ENCODE measurements around the gene CTSA.

CTSA gene

GRCh38 chr20:45853484-45853883 lies 37.7 kb upstream of the CTSA start:
- Histone ChIP-seq H3K4me1 (no peaks in the 10 kb centered on the region), H3K4me3 (ENCODE audit: low read depth, low read length) (no peak overlapping the region), H3K9me3 (no peaks in the 10 kb centered on the region), H3K36me3 (peaks cover 1% of the 10 kb centered on the region; the same call in 1 of the 2 replicates), H3K27me3 (no peaks in the 10 kb centered on the region)
- no peak for DNase-seq
- no peak for TF ChIP-seq CTCF (IDR thresholded peaks at IDR 0.05; ENCODE audit: low read depth, low read length)

GRCh38 chr20:45857114-45857881 lies 33.8 kb upstream of the CTSA start, which contains the start of the genes ACOT8 and ZSWIM3:
ACOT8 (minus strand) TSS chr20:45857392; CDS start chr20:45857315, 77 bp downstream.
ZSWIM3 (plus strand) TSS chr20:45857614; CDS start chr20:45857826, 212 bp downstream.
- Histone ChIP-seq H3K4me3 (ENCODE audit: low read depth, low read length) (peak within 1 kb of the TSS; percentile 83), H3K36me3 (no peaks in the 10 kb centered on the region), H3K4me1 (peaks cover 3% of the 10 kb centered on the region; the same call in 1 of the 2 replicates), H3K9me3 (no peaks in the 10 kb centered on the region), H3K27me3 (no peaks in the 10 kb centered on the region)
- no peak for TF ChIP-seq CTCF (IDR thresholded peaks at IDR 0.05; ENCODE audit: low read depth, low read length)
- peak; percentile 98 for DNase-seq

GRCh38 chr20:45857882-45858216 lies 33.3 kb upstream of the CTSA start:
- no peaks in the 10 kb centered on the region for H3K9me3 ChIP-seq
- H3K36me3 ChIP-seq, result no peaks in the 10 kb centered on the region
- H3K27me3 ChIP-seq, result no peaks in the 10 kb centered on the region
- H3K4me3 ChIP-seq (ENCODE audit: low read depth, low read length), result peak overlapping the region; percentile 83
- no peak for TF ChIP-seq CTCF (IDR thresholded peaks at IDR 0.05; ENCODE audit: low read depth, low read length)
- peak; percentile 35 for DNase-seq
- H3K4me1 ChIP-seq, result peaks cover 3% of the 10 kb centered on the region; the same call in 1 of the 2 replicates

GRCh38 chr20:45859916-45860315 lies 31.2 kb upstream of the CTSA start:
- Histone ChIP-seq H3K9me3 (no peaks in the 10 kb centered on the region), H3K4me3 (ENCODE audit: low read depth, low read length) (no peak overlapping the region), H3K36me3 (no peaks in the 10 kb centered on the region), H3K27me3 (no peaks in the 10 kb centered on the region), H3K4me1 (peaks cover 3% of the 10 kb centered on the region; the same call in 1 of the 2 replicates)
- no peak for TF ChIP-seq CTCF (IDR thresholded peaks at IDR 0.05; ENCODE audit: low read depth, low read length)
- no peak for DNase-seq

- TF ChIP-seq CTCF (IDR thresholded peaks at IDR 0.05; ENCODE audit: low read depth, low read length), result no peak
- no peak for DNase-seq
- Histone ChIP-seq H3K9me3 (no peaks in the 10 kb centered on the region), H3K36me3 (no peaks in the 10 kb centered on the region), H3K4me1 (peaks cover 3% of the 10 kb centered on the region; the same call in 1 of the 2 replicates), H3K4me3 (ENCODE audit: low read depth, low read length) (no peak overlapping the region), H3K27me3 (no peaks in the 10 kb centered on the region)
Measured at GRCh38 chr20:45860560-45861220, 30.4 kb upstream of the CTSA start.
